Measurements from ENCODE around the gene ATP6V0C. TPM values are rescaled to one million over a fixed set of nuclear protein-coding genes. Genes with fewer than 3 reads are reported as not detected.
A peak's percentile ranks its signal among the peaks of the same experiment; 100 is the strongest.

The ATP6V0C gene
- total RNA-seq, 1 donor from 2014 or later, result 157 TPM

GRCh38 chr16:2520097-2520783 is 6.5 kb downstream of the ATP6V0C start, which contains the start of gene AMDHD2:
Gene AMDHD2, plus strand, starts transcription at chr16:2520371. Its CDS starts 88 bp downstream, at chr16:2520459.
- peak; percentile 91 for DNase-seq (ENCODE audit: low spot score)
- H3K4me3 Mint-ChIP-seq (ENCODE audit: unreplicated experiment), result peak within 1 kb of the TSS; percentile 89
- peaks cover 30% of the 10 kb centered on the region for H3K27me3 Mint-ChIP-seq (ENCODE audit: unreplicated experiment)
- no peaks in the 10 kb centered on the region for H3K9me3 Mint-ChIP-seq (ENCODE audit: unreplicated experiment)
- H3K36me3 Mint-ChIP-seq (ENCODE audit: low read depth, unreplicated experiment), result peaks cover 30% of the 10 kb centered on the region
- TF ChIP-seq, protein P1, sequence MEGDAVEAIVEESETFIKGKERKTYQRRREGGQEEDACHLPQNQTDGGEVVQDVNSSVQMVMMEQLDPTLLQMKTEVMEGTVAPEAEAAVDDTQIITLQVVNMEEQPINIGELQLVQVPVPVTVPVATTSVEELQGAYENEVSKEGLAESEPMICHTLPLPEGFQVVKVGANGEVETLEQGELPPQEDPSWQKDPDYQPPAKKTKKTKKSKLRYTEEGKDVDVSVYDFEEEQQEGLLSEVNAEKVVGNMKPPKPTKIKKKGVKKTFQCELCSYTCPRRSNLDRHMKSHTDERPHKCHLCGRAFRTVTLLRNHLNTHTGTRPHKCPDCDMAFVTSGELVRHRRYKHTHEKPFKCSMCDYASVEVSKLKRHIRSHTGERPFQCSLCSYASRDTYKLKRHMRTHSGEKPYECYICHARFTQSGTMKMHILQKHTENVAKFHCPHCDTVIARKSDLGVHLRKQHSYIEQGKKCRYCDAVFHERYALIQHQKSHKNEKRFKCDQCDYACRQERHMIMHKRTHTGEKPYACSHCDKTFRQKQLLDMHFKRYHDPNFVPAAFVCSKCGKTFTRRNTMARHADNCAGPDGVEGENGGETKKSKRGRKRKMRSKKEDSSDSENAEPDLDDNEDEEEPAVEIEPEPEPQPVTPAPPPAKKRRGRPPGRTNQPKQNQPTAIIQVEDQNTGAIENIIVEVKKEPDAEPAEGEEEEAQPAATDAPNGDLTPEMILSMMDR (IDR thresholded peaks at IDR 0.05; ENCODE audit: unreplicated experiment), result no peak
- peaks cover 37% of the 10 kb centered on the region for H3K4me1 Mint-ChIP-seq (ENCODE audit: unreplicated experiment)
- H3K27ac Mint-ChIP-seq (ENCODE audit: unreplicated experiment), result peak within 1 kb of the TSS; percentile 92

DNA sequence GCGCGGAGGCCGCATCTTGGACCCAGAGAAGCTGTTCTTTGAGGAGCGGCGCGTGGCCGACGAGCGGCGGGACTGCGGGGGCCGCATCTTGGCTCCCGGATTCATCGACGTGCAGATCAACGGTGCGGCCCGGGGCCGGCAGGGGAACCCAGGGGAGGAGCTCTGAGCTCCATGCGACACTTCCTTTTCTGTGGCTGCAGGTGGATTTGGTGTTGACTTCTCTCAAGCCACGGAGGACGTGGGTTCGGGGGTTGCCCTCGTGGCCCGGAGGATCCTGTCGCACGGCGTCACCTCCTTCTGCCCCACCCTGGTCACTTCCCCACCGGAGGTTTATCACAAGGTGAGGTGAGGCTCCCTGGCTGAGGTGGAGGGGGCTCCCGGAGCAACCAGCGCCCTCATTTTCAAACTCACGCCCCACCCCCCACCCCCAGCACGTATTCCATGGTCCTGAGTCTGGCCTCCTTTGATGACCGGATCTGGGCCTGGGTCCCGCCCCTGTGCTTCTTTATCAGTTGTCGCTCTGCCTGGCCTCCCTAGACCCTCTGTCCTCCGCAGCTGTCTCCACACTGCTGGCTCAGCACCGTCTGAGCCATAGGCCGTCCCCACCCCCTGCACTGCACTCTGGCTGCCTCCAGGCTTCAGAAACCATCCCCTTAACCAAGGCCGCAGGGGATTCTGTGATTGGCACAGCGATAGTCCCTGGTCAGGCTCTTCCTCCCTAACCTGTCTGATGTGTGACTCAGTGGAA is 7.2 kb downstream of the ATP6V0C start:
- Mint-ChIP-seq H3K4me3 (ENCODE audit: unreplicated experiment) (peak overlapping the region; percentile 89), H3K36me3 (ENCODE audit: low read depth, unreplicated experiment) (peaks cover 26% of the 10 kb centered on the region), H3K4me1 (ENCODE audit: unreplicated experiment) (peaks cover 29% of the 10 kb centered on the region), H3K27me3 (ENCODE audit: unreplicated experiment) (peaks cover 23% of the 10 kb centered on the region), H3K9me3 (ENCODE audit: unreplicated experiment) (no peaks in the 10 kb centered on the region), H3K27ac (ENCODE audit: unreplicated experiment) (no peak overlapping the region)
- DNase-seq (ENCODE audit: low spot score), result no peak
- TF ChIP-seq, protein P1 (IDR thresholded peaks at IDR 0.05; ENCODE audit: unreplicated experiment), result no peak

- no peak overlapping the region for H3K27ac Mint-ChIP-seq (ENCODE audit: unreplicated experiment)
- H3K9me3 Mint-ChIP-seq (ENCODE audit: unreplicated experiment), result no peaks in the 10 kb centered on the region
- H3K27me3 Mint-ChIP-seq (ENCODE audit: unreplicated experiment), result peaks cover 12% of the 10 kb centered on the region
- peaks cover 12% of the 10 kb centered on the region for H3K4me1 Mint-ChIP-seq (ENCODE audit: unreplicated experiment)
- TF ChIP-seq, protein P1 (IDR thresholded peaks at IDR 0.05; ENCODE audit: unreplicated experiment), result no peak
- no peak overlapping the region for H3K4me3 Mint-ChIP-seq (ENCODE audit: unreplicated experiment)
- no peak for DNase-seq (ENCODE audit: low spot score)
- peaks cover 15% of the 10 kb centered on the region for H3K36me3 Mint-ChIP-seq (ENCODE audit: low read depth, unreplicated experiment)
Measured at GRCh38 chr16:2523801-2524231, 10.1 kb downstream of the ATP6V0C start.

GRCh38 chr16:2524339-2524938 is 10.7 kb downstream of the ATP6V0C start:
- Mint-ChIP-seq H3K36me3 (ENCODE audit: low read depth, unreplicated experiment) (peaks cover 15% of the 10 kb centered on the region), H3K9me3 (ENCODE audit: unreplicated experiment) (no peaks in the 10 kb centered on the region), H3K27me3 (ENCODE audit: unreplicated experiment) (peaks cover 8% of the 10 kb centered on the region), H3K27ac (ENCODE audit: unreplicated experiment) (no peak overlapping the region), H3K4me3 (ENCODE audit: unreplicated experiment) (peak overlapping the region; percentile 71), H3K4me1 (ENCODE audit: unreplicated experiment) (peaks cover 10% of the 10 kb centered on the region)
- no peak for DNase-seq (ENCODE audit: low spot score)
- TF ChIP-seq, protein P1 (IDR thresholded peaks at IDR 0.05; ENCODE audit: unreplicated experiment), result no peak

Data from endothelial cell (in vitro differentiated cells).